ENCODE data around the gene MILR1.
"Not testable (repeated sequence)": the region's sequence is repeated elsewhere in the genome, so short reads cannot be mapped to it uniquely, and the experiment has no call there.

MILR1 gene

DNA sequence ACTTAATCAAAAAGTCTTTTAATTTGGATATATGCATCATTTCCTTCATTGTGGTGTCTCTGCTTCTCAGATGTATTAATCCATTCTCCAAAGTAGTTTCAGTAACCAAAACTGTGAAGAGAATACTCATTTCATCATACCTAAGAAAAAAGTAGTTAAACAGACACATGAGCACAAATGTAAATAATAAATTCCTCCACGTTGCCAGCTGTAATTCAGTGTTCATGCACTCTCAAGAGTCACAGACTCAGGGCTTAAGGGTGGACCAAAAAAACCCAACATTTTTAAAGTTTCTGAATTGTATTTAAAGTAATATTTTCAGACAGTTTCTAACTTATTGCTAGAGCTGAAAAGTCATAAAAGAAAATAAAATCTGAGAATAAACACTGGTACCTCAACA, 28.9 kb downstream of the MILR1 start:
- no peak for DNase-seq

DNA sequence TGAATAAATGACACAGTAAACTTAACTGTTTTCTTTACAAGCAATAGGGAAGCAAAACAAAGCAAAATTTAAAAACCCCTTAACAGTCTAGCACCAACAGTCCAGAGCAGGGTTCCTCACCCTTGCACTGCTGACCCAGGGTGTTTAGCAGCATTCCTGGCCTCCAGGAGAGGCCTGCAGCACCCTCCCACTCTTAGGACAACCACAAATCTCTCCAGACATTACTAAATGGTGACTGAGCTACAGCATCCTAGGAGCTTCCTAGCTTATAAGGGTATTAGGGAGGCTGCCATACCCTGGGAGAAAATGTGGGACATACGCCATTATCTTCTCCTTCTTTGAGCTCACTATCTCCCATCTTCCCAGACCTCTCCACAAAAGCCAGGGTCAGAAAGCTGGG, 32.0 kb downstream of the MILR1 start:
- no peak for DNase-seq

DNA sequence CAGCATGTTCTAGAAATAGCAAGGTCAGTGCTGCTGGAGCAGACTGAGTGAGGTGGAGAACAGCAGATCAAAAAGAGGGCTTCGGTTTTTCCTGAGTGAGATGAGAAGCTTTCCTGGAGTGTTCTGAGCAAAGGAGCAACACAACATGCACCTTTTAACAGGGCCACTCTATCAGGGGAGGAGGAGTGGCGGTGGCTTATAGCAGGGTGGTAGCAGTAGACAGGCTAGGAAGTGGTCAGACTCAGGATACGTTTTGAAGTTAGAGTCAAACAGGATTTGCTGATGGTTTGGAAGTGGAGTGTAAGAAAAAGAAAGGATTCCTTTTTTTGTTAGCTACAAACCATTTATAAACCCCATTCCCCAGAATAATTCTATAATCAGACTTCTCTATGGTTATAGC, 35.5 kb downstream of the MILR1 start:
- DNase-seq, result no peak

DNA sequence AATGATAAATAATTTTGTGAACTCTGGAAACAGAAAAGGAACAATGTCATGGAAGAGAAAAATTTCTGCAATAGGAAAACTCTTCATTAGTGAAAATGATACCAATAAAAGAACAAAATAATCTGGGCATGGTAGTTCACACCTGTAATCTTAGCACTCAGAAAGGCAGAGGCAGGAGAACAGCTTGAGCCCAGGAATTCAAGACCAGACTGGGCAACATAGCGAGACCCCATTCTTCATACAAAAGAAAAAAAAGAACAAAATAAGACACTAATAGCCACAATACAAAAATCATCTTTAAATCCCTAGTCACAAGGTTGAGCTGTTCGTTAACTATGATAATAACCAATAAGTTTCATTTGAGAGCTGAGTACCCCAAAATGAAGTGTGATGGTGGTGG, 39.4 kb downstream of the MILR1 start:
- no peak for DNase-seq

DNA sequence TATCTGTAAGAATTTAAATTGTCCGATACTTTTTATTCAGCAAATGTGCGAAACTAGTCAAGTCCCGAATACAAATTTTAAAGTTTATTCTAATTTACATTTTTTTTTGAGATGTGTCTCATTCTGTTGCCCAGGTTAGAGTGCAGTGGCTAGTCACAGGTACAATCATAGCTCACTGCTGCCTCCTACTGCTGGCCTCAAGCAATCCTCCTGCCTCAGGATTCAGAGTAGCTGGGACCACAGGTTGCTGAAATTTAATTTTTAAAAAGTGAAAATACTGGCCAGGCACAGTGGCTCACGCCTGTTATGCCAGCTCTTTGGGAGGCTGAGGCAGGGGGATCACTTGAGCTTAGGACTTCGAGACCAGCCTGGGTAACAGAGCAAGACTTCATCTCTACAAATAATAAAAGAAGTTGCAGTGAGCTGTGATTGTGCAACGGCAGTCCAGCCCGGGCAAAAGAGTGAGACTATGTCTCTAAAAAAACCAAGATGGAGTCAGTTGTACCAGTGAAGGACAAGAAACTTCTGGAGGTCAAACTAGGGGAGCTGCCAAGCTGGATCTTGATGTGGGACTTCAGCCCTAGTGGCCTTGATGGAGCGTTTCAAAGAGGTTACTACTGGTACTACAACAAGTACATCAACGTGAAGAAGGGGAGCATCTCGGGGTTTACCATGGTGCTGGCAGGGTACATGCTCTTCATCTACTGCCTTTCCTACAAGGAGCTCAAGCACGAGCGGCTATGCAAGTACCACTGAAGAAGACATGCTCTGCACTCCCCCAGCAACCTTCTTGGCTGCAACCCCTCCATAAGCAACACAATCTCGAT, 42.3 kb downstream of the MILR1 start:
- DNase-seq, result peak; percentile 56

DNA sequence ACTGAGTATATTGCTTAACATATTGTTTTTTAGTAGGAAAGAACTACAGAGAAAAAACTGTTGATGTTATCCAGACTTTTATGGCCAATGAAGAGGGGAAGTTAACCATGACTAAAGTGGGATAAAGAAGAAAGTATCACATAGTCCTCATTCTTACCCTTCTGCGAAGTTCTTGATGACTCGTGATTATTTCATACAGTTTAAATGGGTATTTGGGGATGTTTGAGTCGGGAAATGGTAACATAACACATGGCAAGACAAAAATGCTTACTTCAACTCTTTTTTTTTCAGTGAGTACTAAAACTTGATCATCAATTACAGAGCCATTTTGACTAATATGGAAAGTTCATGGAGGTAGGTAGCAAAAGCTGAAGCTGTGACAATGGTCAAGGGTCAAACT, 43.1 kb downstream of the MILR1 start:
- no peak for DNase-seq

DNA sequence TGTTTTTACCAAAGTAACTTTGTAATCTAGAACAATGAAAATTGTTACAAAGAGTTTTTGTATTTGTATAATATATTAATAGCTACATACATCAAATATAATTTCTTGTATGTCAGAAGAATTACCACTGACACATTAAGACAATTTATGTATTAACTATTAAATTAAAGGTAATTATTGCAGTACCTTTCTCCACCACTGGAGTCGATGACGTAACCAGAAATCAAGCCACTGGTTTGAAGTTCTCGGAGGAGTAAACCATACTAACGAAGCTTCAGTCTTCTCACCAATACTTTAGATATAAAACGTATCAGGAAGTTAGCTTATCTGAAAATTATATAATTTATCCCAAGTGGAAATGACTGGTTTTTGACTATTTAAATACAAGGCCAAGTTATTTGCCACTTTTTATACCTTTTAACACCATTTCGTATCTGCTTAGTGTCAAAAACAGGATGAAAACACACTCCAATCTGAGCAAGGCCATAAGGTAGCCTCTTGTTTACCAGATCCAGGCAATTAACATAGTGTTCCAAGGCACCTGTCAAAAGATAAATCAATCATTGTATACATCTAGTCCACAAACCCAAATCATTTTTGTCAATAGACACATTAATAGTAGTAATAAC, 43.7 kb downstream of the MILR1 start:
- no peak for DNase-seq

DNA sequence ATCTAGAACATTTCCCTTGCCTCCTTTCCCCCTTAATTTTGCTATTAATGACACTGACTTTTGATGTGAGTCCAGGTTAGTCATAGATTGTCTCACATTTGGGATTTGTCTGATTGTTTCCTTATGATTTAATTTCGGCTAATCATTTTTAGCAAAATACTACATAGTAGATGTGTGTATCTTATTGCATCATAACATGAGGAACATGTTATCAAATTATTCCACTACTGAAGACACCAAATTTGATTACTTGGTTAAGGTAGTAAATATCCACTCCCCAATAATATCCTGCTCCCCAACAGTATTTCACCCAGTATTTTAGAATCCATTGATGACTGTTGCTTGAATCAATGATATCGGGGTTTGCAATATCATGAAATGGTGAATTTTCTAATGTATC, 45.2 kb downstream of the MILR1 start:
- no peak for DNase-seq

DNA sequence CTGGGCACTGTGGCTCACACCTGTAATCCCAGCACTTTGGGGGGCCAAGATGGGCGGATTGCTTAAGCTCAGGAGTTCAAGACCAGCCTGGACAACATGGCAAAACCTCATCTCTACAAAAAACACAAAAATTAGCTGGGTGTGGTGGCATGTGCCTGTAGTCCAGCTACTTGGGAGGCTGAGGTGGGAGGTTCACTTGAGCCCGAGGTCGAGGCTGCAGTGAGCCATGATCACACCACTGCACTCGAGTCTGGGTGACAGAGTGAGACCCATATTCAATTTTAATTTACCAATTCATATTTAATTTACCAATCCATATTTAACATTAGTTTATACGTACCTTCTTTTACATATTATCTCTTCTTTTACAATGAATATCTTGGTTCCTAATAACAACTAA, 46.4 kb downstream of the MILR1 start:
- not testable (repeated sequence) for DNase-seq

DNA sequence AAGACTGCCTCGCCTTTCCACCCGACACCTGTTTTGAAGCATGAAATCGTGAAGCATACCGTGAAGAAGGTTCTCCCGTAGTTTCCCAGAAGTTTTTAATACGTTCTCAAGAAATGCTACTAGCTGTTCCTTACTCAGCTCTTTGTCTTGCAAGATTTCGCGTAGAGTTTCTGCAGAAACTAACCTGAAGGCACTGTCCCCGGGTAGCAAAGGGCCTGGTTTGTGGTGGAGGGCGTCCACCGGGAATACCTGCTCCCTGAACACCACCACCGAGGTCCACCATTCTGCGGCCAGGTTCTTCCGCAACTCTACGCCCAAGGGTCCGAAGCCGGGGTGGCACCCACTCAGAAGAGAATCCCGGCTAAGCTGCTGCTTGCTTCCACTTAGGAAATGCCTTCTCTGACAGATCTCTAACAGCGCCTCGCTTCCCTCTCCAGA, 47.5 kb downstream of the MILR1 start:
- no peak for DNase-seq

DNA sequence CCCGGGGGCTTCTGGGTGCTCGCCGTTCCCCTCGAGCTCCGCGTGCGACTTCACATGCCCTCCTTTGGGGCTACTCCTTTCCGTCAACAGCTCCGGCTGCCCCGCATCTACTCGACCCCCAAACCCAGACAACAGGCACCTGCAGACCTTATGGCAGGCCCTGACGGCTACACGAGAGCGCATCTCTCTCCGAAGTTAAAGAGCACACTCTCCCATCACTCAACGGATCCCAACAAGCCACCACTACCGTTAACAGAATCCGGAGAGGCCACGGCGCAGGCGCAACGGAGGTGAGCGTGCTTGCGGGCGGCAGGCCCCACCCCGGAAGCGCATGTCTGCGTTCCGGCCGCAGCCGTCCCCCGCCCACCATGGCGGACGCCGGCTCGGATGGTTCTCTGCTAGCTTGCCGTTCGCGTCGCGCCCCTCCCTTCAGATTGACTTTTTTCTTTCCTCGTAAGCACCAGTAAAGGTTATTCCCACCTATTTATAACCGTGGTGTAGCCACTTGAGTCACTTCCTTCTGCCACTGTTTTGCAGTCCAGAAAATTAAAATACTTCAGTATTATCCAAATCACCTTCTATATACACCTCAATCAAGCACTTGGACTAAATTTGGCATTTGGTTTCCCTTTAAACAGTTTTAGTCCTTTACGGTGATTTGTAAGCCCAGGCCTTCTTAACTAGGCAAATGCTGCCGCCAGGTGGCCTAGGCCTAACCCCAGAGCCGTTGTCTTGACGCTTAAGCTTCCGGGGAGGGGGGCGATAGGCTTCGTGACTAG, 48.1 kb downstream of the MILR1 start, which contains the start of gene POLG2:
Gene POLG2, minus strand, starts transcription at position 269 of the 779 bp plus-strand sequence. Its CDS starts 86 bp downstream, at position 183.
- DNase-seq, result peak; percentile 95

DNA sequence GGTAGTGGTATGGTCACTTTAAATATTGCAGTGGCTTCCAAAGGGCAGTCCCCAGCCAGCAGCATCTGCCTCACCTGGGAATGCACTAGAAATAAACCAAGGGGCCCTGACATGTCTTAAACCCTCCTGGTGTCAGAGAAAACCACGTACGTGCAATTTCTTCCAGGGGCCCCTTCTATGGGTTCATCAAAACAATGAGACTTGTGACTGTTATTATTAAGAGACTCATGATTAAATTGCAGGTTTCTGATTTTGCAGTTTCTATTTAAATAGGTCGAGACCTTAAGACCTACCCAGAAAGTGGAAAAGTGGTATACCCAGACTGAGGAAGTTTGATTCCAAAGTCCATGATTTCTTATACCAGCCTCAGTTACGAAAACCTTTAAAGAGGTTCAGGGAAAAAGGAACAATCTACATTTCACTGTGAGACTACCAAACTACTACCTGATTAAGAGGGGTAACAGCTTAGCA, 48.7 kb downstream of the MILR1 start:
- no peak for DNase-seq

DNA sequence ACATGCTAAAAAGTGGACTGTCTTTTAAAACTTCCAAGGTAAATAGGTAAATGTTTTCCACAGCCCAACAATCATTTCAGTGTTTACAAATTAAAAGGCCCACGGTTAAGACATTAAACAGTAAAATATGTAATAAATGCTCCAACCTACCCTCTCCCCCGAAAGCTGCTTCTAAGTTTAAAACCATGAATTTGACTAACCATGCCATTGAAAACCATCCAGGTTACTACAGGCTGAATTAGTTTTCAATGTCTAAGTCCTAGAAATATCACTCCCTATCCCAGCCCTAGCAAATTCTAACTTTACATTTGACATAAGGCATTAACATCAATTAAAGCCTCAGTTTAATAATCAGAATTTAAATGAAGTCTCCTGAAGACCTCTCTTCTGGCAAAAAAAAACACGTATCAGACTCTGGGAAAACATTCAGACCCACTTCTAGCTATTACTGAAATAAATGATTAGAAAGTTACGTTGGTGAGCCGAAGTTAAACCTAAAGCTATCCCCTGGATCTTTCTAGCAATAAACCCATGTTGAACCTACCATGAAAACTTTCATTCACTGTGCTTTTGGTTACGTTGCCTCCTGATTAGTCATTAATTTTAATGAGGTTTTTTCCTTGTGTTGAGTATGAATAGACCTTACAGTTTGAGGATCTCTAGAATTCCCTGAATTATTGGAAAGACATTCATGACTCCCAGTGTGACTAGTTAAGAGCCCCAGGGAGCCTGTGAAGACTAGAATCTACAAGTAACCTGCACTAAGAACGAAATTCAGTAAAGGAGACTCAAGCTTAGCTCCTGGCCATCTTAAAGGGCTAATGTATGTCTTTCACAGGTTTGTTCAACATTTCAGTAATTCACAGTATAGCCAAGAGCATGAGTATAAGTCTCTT, 49.6 kb downstream of the MILR1 start:
- DNase-seq, result no peak

DNA sequence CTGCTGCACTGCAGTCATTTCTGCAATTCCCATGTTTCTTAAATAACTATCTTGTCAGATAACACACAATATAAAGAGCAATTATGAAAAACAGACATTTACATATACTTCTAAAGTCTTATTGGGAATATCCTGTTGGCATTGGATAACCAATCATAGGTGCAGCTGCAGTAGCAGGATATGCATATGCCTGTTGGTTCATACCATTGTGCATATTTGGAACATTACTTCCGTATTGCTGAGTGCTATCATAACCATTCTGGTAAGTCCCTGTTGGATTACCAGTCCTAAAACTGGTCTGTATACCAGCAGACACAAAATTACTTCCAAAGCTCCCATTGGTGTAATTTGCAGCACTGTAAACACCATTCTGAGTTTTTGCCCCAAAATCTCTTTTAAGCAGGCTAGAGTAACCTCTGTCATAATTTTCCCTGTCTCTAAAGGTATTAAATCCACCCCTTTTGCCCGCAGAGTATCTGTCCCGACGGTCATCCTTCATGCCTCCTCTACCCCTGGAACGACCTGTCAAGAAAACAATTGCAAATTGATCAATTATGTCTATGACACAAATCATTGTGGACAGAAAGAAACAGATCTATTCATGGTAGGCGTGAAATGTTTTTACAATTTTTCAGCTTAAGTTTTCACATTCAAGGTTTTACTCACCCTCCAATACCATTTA, 51.0 kb downstream of the MILR1 start:
- no peak for DNase-seq

DNA sequence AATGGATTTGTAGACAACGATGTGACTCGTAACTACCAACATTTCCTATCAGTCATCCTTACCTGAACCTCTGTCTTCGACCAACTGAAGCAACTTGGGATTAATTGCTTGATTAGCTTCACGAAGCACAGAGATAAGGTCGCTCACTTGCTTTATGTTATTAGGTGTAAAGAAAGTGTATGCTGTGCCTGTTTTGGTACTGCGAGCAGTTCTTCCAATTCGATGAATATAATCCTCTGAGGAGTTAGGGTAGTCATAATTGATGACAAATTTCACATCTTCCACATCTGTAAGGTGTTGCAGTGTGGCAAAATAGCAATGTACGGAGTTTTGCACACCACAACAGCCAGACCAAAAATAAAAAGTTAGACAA, 51.6 kb downstream of the MILR1 start:
- DNase-seq, result no peak

DNA sequence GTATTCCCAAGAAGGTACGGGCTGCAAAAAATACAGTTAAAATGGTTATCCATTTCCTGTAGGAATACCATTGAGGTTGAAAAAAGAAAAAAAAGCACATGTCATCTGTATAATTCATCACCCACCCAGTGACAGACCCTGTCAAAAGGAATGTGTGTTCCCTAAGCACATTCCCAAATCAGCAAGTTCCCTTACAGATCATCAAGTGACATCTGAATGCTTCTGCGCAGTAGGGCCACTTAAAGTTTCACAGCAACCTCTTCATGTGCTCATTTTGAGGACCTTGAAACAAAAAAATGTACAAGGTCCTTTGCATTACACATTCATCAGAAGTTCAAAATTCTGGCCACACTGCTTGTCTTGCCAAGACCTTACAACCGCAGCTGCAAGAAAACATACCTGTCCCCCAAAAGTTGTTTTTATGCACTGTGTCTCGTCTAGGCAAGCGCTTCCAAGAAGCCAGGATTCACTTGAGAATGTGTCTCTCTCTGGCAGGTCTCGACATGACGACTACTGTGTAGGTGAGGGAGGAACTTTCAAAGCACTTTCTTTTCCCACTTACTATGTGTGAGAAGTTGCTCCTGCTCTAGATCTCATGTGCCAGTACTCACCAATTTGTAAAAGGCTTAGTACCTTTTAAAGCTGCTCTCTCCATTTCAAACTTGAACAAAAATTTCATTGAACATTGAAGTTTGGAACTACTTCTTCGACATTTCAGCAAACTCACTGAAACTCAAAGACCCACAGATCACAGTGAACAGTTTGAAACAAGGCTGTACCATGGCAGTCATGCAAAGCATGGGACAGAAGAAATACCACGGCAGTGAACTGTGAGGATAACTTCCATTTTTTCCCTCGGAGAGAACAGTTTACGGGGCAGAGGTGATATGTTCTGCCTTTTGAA, 52.2 kb downstream of the MILR1 start:
- DNase-seq, result no peak

DNA sequence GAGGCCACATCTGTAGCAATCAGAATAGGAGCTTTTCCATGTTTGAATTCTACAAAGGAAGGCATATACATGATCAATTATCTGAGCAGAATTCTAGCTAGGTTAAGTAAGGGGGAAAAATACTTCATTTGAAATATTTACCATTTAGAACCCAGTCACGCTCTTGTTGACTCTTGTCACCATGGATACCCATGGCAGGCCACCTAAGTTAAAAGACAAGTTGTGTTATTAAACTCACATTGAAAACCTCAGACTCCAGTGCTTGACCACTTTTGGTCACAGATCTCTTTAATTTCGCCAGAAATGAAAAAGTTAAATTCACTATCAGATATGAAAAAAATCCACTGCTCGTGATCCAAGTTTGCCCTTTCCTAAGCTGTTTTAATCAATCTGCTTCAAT, 53.1 kb downstream of the MILR1 start:
- DNase-seq, result no peak

DNA sequence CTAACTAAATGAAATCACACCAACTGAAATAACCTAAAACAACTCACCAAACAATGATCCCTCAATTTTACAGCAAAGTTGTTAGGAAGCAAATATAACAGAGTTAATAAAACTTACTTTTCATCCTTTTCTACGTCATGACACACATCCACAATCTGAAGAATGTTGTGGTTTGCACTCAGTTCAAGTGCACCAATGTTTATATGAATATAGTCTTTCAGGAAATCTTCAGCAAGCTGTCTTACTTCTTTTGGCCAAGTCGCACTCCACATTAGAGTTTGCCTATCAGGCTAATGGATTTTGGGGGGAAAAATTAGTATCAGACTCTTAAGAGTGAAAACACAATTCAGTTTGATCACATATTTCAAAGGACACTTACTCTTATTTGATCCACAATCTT, 53.9 kb downstream of the MILR1 start:
- no peak for DNase-seq

DNA sequence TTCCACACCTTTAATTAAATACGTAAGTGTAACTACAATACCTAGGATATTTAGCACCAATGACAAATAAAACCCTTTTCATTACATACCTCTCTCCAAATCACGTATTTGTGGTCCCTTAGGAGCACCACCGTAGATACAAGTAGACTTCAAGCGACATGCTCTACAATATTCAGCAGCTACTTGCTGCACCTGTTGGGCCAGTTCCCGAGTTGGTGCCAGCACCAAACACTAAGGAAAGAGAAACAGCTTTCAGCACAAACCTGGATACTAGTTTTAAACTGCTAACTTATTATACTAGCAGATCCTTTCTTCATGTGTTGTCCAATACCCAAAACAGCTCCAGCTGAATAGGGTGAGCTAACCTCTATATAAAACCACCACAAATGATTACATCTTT, 54.4 kb downstream of the MILR1 start:
- DNase-seq, result no peak

DNA sequence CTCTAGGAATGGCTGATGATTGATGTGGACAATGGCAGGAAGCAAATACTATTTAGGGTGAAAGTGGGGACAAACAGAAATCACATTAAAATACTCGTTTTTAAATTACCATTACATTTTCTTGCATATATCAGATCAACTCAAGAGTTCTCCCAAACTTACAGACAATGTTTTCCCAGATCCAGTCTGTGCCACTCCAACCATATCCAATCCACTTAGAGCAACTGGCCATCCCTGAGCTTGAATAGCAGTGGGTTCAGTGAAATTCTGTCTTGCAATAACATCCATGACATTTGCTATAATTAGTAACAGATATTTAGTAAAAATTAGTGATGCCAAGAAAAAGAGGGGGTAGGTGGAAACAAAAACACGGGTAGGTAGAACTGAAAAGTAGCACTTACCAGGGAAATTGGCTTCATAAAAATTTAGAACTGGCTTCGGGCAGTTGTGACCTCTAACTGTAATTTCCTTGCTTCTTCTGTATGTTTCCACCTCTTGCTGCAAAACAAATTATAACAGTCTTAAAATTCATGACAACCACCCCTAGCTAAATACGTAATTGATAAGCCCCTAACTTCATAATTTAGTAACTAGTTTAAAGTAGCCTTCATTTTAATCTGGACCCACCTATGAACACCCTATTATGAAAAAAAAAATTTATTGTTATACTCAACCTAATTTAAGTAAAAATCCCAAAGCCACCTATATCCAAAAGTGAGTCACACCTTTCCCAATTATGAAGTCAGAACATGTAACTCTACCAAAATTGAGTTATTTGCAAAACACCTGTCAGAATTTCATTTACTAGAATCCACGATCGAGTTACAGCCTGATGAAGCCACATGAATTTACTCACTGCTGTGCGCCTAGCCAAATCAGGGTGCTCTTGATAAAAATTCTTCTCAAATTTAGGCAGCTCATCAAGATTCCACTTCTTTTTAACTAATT, 55.2 kb downstream of the MILR1 start:
- DNase-seq, result no peak
